Measurements from ENCODE around the gene VILL. TPM values are rescaled to one million over a fixed set of nuclear protein-coding genes. Genes with fewer than 3 reads are reported as not detected.

VILL gene
- total and polyA plus RNA-seq, 2 donors (not counting 1 experiment from before 2014, with no cell fraction given), result 2.0 to 9.4 TPM

DNA sequence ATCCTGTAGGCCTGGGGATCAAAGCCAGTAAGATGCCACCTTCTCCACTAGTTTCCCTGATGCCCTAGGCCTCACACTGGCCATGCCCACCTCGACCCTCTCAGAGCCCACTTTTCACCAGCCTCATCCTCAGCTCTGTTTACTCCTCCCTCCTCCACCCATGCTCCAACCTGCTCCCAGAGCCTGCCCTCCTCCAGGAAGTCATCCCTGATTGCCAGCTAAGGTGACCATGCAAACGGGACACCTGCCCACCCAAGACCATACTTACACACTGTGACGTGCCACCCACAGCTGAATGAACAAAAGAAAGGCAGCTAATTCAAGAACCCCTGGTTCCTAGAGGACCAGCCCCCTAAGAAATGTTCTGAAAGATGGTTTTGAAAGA is 29.7 kb downstream of the VILL start:
- Histone ChIP-seq H4K20me1 (ENCODE audit: control insufficient read depth, extremely low read depth, insufficient read depth, low read length) (no peaks in the 10 kb centered on the region), H3K27me3 (ENCODE audit: control insufficient read depth, insufficient read depth, low read length) (no peaks in the 10 kb centered on the region), H3K9me3 (ENCODE audit: control insufficient read depth, insufficient read depth, low read depth, low read length) (no peaks in the 10 kb centered on the region), H2AFZ (ENCODE audit: low read length) (no peak overlapping the region), H3K4me3 (replicated peaks in 1 of 4; ENCODE audit: control extremely low read depth in 1 of 4, insufficient read depth in 1 of 4, low read depth in 3 of 4, low read length in 4 of 4) (no peak overlapping the region), H3K9ac (ENCODE audit: insufficient read depth, low read length) (no peak overlapping the region), H3K36me3 (ENCODE audit: control insufficient read depth, insufficient read depth, low read length) (peaks cover 4% of the 10 kb centered on the region), H3K27ac (ENCODE audit: insufficient read depth, low read length) (no peak overlapping the region), H3K4me1 (ENCODE audit: control insufficient read depth, extremely low read depth, insufficient read depth, low read length) (peaks cover under 1% of the 10 kb centered on the region), H3K79me2 (ENCODE audit: control insufficient read depth, insufficient read depth, low read length) (no peaks in the 10 kb centered on the region), H3K4me2 (ENCODE audit: extremely low read depth, insufficient read depth, low read length) (no peak overlapping the region)
- no peak for DNase-seq (ENCODE audit: low read depth in 2 of 2)
- TF ChIP-seq, protein P1, sequence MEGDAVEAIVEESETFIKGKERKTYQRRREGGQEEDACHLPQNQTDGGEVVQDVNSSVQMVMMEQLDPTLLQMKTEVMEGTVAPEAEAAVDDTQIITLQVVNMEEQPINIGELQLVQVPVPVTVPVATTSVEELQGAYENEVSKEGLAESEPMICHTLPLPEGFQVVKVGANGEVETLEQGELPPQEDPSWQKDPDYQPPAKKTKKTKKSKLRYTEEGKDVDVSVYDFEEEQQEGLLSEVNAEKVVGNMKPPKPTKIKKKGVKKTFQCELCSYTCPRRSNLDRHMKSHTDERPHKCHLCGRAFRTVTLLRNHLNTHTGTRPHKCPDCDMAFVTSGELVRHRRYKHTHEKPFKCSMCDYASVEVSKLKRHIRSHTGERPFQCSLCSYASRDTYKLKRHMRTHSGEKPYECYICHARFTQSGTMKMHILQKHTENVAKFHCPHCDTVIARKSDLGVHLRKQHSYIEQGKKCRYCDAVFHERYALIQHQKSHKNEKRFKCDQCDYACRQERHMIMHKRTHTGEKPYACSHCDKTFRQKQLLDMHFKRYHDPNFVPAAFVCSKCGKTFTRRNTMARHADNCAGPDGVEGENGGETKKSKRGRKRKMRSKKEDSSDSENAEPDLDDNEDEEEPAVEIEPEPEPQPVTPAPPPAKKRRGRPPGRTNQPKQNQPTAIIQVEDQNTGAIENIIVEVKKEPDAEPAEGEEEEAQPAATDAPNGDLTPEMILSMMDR (conservative IDR thresholded peaks at IDR 0.05 in 1 of 2, IDR thresholded peaks at IDR 0.05 in 1 of 2; ENCODE audit: low read depth in 1 of 2, low read length in 2 of 2), result no peak
- no peak for TF ChIP-seq EZH2 (IDR thresholded peaks at IDR 0.05; ENCODE audit: low read length, missing control alignments)

DNA sequence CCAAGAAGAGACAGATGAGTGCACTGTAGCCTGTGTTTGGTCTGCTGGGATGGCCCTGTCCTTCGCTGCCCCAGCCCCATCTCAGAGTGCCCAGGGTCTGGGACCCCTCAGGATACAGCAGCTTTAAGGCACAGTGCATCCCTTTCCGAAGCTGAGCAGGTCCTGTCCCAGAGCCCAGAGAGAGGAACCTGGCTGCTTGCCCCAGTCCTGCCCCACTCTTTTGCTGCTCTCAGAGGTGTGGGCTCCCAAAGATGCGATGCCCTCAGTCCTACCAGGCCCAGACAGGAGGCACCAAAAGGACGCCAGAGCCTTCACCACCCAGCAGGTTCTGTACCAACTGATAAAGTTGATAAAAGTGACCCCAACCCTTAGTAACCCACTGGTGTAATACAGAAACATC is 30.6 kb downstream of the VILL start:
- H3K4me1 ChIP-seq (ENCODE audit: control insufficient read depth, extremely low read depth, insufficient read depth, low read length), result peaks cover 3% of the 10 kb centered on the region
- H3K27me3 ChIP-seq (ENCODE audit: control insufficient read depth, insufficient read depth, low read length), result no peaks in the 10 kb centered on the region
- no peak overlapping the region for H3K9ac ChIP-seq (ENCODE audit: insufficient read depth, low read length)
- H3K36me3 ChIP-seq (ENCODE audit: control insufficient read depth, insufficient read depth, low read length), result peaks cover 4% of the 10 kb centered on the region
- no peak overlapping the region for H3K27ac ChIP-seq (ENCODE audit: insufficient read depth, low read length)
- H3K4me2 ChIP-seq (ENCODE audit: extremely low read depth, insufficient read depth, low read length), result no peak overlapping the region
- no peak overlapping the region for H3K4me3 ChIP-seq (replicated peaks in 1 of 4; ENCODE audit: control extremely low read depth in 1 of 4, insufficient read depth in 1 of 4, low read depth in 3 of 4, low read length in 4 of 4)
- H2AFZ ChIP-seq (ENCODE audit: low read length), result no peak overlapping the region
- H4K20me1 ChIP-seq (ENCODE audit: control insufficient read depth, extremely low read depth, insufficient read depth, low read length), result no peaks in the 10 kb centered on the region
- no peak for DNase-seq (ENCODE audit: low read depth in 2 of 2)
- H3K79me2 ChIP-seq (ENCODE audit: control insufficient read depth, insufficient read depth, low read length), result no peaks in the 10 kb centered on the region
- TF ChIP-seq, protein P1 (conservative IDR thresholded peaks at IDR 0.05 in 1 of 2, IDR thresholded peaks at IDR 0.05 in 1 of 2; ENCODE audit: low read depth in 1 of 2, low read length in 2 of 2), result no peak
- no peak for TF ChIP-seq EZH2 (IDR thresholded peaks at IDR 0.05; ENCODE audit: low read length, missing control alignments)
- H3K9me3 ChIP-seq (ENCODE audit: control insufficient read depth, insufficient read depth, low read depth, low read length), result no peaks in the 10 kb centered on the region

DNA sequence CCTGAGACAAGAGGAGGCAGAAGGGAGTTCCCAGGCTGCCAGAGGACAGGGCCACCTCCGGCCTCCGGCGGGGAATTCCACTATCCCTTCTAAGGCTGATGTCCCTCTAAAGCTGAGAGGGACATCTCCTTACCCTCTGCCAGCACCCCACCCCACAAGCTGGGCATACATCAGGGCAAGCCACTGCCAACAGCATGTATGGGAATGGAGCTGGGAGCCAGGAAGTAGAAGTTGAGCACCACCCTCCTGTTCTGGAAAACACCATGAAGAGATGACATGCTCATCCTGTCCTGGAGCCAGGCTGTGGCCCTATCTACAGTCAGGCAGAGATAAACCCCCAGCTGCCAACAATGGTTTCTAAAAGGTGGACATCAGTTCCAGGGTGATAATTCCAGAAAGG is 31.7 kb downstream of the VILL start:
- Histone ChIP-seq H3K27ac (ENCODE audit: insufficient read depth, low read length) (no peak overlapping the region), H3K9me3 (ENCODE audit: control insufficient read depth, insufficient read depth, low read depth, low read length) (no peaks in the 10 kb centered on the region), H3K9ac (ENCODE audit: insufficient read depth, low read length) (no peak overlapping the region), H3K4me3 (replicated peaks in 1 of 4; ENCODE audit: control extremely low read depth in 1 of 4, insufficient read depth in 1 of 4, low read depth in 3 of 4, low read length in 4 of 4) (no peak overlapping the region), H4K20me1 (ENCODE audit: control insufficient read depth, extremely low read depth, insufficient read depth, low read length) (no peaks in the 10 kb centered on the region), H2AFZ (ENCODE audit: low read length) (no peak overlapping the region), H3K36me3 (ENCODE audit: control insufficient read depth, insufficient read depth, low read length) (no peaks in the 10 kb centered on the region), H3K4me1 (ENCODE audit: control insufficient read depth, extremely low read depth, insufficient read depth, low read length) (peaks cover 3% of the 10 kb centered on the region), H3K79me2 (ENCODE audit: control insufficient read depth, insufficient read depth, low read length) (no peaks in the 10 kb centered on the region), H3K27me3 (ENCODE audit: control insufficient read depth, insufficient read depth, low read length) (no peaks in the 10 kb centered on the region), H3K4me2 (ENCODE audit: extremely low read depth, insufficient read depth, low read length) (no peak overlapping the region)
- DNase-seq (ENCODE audit: low read depth in 2 of 2), result no peak
- TF ChIP-seq, protein P1 (conservative IDR thresholded peaks at IDR 0.05 in 1 of 2, IDR thresholded peaks at IDR 0.05 in 1 of 2; ENCODE audit: low read depth in 1 of 2, low read length in 2 of 2), result no peak
- TF ChIP-seq EZH2 (IDR thresholded peaks at IDR 0.05; ENCODE audit: low read length, missing control alignments), result no peak

All from fibroblast of lung (primary cell).